Measurements from ENCODE around the gene NUDT2.
"Not testable (repeated sequence)": the region's sequence is repeated elsewhere in the genome, so short reads cannot be mapped to it uniquely, and the experiment has no call there.

Gene NUDT2

DNA sequence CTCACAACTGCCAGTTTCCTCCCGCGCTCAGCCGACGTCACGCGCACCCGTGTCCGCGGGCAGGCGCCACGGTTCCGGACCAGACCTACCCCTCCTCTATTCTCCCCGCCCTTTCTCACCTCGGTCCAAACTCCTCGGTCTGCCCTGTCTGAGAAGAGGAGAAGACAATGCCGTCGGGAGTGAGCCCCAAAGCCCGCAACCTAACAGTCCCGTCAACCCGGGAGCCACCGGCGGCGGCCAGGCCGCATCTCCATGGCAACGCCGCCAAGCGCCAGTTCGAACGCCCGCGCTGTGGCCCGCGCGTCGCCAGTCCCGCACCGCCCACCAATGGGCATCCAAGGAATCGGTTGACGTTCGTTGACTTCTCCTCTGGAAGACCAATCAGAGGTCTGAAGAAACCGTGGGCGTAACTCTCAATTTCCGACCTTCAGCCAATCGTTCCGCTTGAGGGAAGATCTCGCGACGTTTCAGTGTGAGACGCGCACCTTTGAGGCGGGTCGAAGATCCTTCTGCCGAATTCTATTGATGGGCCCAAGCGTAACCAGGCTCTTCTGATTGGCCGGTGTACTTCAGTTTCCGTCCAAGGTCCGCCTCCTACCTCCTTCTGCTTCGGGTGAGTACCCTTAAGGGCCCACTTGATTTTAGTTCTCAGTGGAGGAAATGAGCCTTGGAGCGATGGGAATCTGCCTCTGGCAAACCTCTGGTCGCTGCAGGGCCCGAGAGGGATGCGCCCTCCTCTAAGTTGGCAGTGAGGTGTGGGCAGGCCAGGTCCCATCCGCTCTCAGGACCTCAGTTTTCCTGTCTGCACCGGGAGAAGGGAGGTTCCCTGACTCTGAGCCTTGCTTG lies at the start of gene NUDT2, which contains the start of gene KIF24:
TSS of gene NUDT2 (plus strand) at position 583 of the 846 bp plus-strand sequence. CDS start 9,471 bp downstream, outside the sequence.
TSS of gene KIF24 (minus strand) at position 282 of the 846 bp plus-strand sequence. CDS start 17,922 bp downstream, outside the sequence.
- H3K4me3 ChIP-seq (ENCODE audit: low read depth, low read length): peak within 1 kb of the TSS; percentile 97
- TF ChIP-seq, protein P1, sequence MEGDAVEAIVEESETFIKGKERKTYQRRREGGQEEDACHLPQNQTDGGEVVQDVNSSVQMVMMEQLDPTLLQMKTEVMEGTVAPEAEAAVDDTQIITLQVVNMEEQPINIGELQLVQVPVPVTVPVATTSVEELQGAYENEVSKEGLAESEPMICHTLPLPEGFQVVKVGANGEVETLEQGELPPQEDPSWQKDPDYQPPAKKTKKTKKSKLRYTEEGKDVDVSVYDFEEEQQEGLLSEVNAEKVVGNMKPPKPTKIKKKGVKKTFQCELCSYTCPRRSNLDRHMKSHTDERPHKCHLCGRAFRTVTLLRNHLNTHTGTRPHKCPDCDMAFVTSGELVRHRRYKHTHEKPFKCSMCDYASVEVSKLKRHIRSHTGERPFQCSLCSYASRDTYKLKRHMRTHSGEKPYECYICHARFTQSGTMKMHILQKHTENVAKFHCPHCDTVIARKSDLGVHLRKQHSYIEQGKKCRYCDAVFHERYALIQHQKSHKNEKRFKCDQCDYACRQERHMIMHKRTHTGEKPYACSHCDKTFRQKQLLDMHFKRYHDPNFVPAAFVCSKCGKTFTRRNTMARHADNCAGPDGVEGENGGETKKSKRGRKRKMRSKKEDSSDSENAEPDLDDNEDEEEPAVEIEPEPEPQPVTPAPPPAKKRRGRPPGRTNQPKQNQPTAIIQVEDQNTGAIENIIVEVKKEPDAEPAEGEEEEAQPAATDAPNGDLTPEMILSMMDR (IDR thresholded peaks at IDR 0.05; ENCODE audit: borderline replicate concordance, insufficient read depth, low read depth, low read length): no peak

DNA sequence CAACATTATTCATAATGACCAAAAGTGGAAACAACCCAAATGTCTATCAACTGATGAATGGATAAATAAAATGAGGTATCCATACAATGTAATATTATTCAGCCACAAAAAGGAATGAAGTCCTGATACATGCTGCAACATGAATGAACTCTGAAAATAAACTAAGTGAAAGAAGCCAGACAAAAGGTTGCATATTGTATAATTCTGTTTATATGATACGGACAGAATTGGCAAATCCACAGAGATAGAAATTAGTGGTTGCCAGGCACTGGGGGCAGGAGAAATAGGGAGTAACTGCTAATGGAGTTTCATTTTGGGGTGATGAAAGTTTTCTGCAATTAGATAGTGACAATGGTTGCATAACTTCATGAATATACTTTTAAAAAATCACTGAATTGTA lies 47.3 kb upstream of the NUDT2 start:
- no peak overlapping the region for H3K4me3 ChIP-seq (ENCODE audit: low read depth, low read length)
- TF ChIP-seq, protein P1 (IDR thresholded peaks at IDR 0.05; ENCODE audit: borderline replicate concordance, insufficient read depth, low read depth, low read length): no peak

DNA sequence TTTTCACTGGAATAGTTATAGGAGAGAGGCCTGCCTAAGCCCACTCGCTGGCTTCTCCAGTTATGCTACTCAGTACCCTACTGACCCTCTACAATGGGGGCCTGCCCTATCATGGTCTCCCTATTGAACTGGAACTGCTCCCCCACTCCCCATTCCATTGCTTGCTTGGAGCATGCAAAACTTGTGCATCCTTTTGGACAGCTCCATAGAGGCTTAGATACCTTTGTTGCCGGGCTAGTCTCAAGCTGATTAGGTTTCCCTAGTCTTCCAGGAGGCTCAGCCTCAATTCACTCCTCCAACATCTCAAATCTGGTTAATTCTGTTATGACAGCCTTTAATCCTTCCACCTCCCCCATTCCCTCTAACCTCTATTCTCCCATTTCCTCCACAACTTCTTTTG lies 40.2 kb upstream of the NUDT2 start:
- TF ChIP-seq, protein P1 (IDR thresholded peaks at IDR 0.05; ENCODE audit: borderline replicate concordance, insufficient read depth, low read depth, low read length): no peak
- H3K4me3 ChIP-seq (ENCODE audit: low read depth, low read length): no peak overlapping the region

DNA sequence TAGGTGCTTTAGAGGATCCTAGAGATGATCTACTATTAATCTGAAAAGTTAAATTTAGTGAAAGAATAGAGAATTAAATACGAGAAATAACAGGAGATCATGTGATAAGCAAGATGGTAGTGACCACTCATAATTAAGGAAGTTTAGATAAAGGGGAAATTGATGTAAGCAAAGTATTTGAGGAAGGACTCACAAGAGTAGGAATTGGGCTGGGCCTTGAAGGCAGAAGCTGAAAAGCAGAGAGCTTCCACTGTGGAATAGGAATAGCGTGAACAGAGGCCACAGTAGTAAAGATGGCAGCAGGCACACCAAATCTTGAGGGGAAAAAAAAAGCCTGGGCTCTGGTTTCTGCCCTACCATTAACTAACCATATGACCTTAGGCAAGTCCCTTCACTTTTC lies 38.3 kb upstream of the NUDT2 start:
- TF ChIP-seq, protein P1 (IDR thresholded peaks at IDR 0.05; ENCODE audit: borderline replicate concordance, insufficient read depth, low read depth, low read length): no peak
- no peak overlapping the region for H3K4me3 ChIP-seq (ENCODE audit: low read depth, low read length)

DNA sequence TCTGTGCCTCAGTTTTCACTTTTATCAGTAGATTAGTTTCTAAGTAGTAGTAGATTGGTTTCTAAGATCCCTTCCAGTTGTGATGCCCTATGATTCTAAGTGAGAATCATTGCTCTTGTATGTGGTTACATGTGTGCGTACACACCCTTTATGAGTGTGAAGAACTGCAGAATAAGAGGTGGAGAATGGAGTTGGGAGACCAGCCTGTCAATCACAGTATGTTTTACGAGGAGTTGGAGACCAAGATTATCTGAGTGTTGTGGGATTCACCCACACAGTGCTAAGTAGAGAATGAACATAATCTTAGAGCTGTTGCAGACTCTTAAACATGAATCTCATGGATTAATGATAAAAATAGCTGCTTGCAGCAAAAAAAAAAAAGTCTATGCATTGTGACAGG lies 37.9 kb upstream of the NUDT2 start:
- TF ChIP-seq, protein P1 (IDR thresholded peaks at IDR 0.05; ENCODE audit: borderline replicate concordance, insufficient read depth, low read depth, low read length): no peak
- no peak overlapping the region for H3K4me3 ChIP-seq (ENCODE audit: low read depth, low read length)

DNA sequence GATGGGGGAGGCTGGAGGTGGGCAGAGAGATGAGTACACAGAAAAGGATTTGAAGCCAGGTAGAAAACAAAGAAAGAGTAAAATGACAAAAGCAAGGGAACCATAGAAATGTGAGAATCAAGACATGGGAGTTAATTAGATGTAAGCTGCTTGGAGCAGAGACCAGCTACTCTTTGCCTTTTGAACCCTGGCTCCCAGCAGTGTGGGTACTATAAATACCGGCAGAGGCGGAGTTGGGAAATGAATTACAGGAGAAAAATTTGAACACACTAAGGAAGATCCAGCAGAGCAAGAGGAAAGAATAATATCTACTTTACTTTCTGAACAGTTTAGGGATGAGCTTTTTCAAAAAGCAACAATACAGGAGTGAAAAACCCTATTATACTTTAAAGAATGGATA lies 36.8 kb upstream of the NUDT2 start:
- TF ChIP-seq, protein P1 (IDR thresholded peaks at IDR 0.05; ENCODE audit: borderline replicate concordance, insufficient read depth, low read depth, low read length): no peak
- H3K4me3 ChIP-seq (ENCODE audit: low read depth, low read length): no peak overlapping the region

DNA sequence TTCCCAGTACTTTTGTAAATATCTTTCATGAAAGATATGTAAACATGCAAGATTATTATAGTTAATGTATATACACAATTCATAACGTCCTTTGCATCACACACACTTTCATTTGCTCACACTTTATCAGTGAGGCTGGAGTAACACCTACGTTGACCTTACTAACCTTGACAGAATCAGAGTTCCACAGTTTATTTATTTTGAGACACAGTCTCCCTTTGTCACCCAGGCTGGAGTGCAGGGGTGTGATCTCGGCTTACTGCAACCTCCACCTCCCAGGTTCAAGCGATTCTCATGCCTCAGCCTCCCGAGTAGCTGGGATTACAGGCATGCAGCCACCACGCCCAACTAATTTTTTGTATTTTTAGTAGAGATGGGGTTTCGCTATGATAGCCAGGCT lies 28.3 kb upstream of the NUDT2 start:
- not testable (repeated sequence) for H3K4me3 ChIP-seq (ENCODE audit: low read depth, low read length)

DNA sequence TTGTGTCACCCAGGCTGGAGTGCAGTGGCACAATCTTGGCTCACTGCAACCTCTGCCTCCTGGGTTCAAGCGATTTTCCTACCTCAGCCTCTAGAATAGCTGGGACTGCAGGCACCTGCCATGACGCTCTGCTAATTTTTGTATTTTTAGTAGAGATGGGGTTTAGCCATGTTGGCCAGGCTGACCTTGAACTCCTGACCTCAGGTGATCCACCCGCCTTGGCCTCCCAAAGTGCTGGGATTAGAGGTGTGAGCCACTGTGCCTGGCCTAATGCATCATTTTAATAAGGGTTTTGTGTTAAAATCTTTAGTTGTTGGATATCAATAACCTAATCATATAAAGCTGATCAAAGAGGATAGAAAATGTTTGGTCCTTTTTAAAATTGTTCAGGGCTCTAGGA lies 21.1 kb upstream of the NUDT2 start:
- not testable (repeated sequence) for H3K4me3 ChIP-seq (ENCODE audit: low read depth, low read length)

All from GM12875 (cell line).